ENCODE results near the gene PTPN21.

PTPN21 gene

DNA sequence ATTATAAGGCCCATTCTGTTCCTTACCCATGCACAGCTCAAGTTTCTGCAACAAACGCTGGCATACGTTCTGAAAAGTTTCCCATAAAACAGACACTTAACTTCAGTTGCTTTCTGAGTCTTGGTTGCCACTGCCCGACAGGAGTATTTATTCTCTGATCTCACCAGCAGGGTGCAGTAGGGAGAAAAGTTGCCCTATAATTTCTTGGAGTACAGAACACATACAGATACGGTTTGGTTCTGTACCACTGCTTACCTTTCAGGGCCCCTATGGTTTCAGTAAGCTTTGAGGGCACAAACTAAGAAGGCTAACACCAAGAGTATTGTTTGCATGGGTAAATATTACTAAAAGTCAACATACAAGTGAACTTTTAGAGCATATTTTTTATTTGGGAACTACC, 91.5 kb downstream of the PTPN21 start:
- DNase-seq, result peak in 1 of 5 experiments; percentile 12

DNA sequence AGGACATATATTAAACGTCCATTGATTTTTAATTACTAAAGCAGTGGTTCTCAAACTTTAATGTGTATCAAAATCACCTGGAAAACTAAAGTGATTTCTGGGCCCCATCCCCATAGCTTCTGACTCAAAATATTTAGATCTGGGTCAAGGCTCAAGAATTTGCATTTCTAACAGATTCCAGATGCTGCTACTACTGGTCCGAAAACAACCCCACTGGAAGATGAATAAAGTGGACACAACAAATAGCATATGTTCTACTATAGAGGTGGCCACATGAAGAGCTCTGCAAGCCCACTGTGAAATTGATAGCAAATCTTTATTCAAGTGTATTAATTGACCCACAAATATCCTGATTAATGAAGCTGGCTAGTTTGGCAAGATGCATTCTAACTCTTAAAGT, 99.9 kb downstream of the PTPN21 start:
- DNase-seq, result no peak

DNA sequence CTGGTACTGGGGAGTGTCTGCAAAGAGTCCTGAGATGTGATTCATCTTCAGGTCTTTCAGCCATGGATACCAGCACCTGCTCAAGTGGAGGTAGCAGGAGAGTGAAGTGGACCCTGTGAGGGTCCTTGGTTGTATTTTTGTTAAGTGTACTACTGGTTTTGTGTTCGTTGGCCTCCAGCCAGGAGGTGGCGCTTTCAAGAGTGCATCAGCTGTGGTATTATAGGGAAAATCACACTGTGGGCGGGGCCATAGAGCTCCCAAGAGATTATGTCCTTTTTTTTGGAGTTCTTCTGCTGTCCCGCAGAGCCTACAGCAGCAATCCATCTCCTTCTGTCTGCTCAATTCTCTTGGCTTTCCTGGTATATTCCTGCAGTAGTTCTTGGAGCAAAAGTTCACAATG, 102.6 kb downstream of the PTPN21 start:
- DNase-seq, result no peak

DNA sequence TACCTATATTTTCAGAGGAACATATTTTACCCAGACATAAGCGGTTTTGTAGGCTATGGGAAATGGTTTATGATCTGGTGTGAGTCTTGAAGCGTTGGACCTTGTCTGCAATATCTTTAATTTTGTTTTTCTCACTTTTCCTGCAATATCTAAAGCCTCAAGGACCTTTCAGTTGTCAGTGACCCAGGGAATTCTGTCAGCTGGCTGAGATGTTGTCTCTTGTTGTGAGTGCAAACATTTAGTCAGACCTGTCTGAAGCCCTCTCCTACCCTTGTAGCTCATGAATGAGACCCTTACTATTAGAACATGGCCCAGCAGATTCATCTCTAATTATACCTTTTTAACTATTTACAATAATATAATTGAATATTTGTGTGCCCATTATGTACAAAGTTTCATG, 115.7 kb downstream of the PTPN21 start:
- no peak for DNase-seq

DNA sequence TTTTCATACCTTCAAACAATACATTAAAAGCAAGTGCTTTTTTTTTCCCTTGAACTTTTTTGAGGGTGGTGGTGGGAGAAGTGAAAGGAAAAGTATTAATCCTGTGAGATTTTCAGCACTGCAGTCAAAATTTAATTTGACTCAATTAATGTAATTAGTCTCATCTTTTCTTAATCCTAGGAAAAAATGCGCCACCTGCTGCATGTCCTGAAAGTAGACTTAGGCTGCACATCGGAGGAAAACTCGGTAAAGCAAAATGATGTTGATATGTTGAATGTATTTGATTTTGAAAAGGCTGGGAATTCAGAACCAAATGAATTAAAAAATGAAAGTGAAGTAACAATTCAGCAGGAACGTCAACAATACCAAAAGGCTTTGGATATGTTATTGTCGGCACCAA, 117.1 kb downstream of the PTPN21 start:
- DNase-seq, result no peak

DNA sequence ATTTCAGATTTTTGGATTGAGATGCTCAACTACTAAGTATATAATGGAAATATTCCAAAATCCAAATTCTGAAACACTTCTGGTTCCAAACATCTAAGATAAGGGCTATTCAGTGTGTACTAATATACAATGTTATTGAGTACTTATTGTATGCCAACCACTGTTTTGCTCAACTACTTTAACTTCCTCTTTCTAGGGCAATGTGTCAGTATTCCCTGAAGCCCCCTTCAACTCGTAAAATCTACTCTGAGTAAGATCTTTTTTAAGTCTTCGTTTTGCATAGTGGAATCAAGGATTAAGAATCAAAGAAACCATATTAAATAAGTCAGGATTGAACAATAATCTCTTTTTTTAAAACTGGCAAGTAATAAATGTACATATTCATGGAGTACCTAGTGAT, 123.8 kb downstream of the PTPN21 start:
- no peak for DNase-seq

DNA sequence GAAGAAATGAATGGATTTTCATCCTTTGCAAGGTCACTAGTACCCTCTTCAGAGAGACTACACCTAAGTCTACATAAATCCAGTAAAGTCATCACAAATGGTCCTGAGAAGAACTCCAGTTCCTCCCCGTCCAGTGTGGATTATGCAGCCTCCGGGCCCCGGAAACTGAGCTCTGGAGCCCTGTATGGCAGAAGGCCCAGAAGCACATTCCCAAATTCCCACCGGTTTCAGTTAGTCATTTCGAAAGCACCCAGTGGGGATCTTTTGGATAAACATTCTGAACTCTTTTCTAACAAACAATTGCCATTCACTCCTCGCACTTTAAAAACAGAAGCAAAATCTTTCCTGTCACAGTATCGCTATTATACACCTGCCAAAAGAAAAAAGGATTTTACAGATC, 128.5 kb downstream of the PTPN21 start:
- DNase-seq, result no peak

DNA sequence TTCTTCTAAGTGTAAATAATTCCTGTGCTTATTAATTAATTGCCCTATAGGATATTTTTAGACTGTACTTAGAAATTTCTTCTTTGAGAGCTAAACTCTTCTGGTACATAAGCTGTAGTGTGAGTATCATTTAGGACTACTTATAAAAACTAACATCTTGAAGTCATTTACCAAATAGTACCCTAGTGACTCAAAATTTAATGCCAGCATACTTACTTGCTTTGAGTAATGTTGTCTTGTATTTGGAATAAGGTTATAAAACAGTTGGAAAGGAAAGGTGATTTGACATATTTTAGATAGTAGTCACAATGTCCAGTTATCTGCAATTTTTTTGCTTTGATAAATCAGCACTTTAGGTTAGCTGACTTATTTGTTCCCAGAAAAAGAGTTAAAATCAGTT, 130.2 kb downstream of the PTPN21 start:
- DNase-seq, result no peak

DNA sequence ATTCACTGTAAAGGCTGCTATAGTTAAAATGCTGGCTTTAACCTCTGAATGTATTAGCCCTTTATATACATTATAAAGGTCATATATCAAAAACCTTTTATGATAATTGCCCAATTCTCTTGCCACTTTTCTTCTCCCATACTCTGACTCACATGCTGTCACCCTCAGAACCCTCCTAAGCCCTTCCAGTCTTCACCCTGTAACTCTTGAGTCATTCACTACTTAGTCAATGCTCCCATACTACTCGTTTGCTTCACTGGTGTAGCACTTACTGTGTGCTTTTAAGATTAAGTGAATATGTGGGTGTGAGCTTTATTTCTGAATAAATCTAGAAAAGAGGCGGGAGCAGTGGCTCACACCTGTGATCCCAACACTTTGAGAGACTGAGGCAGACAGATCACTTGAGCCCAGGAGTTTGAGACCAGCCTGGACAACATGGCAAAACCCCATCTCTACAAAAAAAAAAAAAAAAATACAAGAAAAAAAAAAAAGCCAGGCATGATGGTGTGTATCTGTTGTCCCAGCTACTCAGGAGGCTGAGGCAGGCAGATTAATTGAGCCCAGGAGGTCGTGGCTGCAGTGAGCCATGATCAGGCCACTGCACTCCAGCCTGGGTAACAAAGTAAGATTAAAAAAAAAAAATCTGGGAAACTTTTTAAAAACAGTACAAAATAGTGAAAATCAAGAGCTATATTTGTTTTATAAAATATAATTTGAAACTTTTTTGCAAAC, 131.7 kb downstream of the PTPN21 start:
- no peak for DNase-seq

DNA sequence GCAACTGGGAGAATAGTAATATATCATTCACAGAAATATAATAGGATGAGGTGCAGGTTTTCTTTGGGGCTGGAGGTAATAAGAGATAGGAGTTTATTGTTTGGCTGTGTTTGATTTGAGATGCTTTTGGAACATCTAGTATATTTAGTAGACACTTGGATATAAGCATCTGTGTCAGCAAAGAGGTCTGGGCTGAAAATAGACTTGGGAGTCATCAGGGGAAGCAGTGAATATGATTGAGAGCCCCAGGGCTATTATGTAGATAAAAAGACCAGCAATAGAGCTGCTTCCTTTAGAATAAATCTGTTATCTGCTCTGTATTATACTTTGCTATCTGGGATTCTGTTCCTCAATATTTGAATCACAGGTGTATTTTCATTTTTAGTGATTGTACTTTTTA, 132.8 kb downstream of the PTPN21 start:
- DNase-seq, result no peak

DNA sequence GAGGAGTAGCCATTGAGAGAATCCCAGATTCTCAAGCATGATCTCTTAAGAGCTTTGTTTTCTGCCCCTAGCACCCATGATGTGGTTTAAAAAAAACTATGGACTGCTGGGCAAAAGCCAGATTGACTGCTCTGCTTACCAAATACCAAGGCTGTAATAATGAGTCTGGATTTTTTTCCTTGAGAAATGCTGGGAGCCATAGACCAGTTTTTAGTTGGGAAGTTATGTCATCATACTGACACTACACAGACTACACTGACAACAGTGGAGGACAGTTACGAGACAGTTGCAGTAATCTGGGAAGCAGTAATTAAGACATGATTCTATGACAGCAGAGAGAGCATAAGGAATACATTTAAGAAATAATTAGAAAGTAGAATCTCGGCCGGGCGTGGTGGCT, 133.5 kb downstream of the PTPN21 start:
- DNase-seq, result no peak

DNA sequence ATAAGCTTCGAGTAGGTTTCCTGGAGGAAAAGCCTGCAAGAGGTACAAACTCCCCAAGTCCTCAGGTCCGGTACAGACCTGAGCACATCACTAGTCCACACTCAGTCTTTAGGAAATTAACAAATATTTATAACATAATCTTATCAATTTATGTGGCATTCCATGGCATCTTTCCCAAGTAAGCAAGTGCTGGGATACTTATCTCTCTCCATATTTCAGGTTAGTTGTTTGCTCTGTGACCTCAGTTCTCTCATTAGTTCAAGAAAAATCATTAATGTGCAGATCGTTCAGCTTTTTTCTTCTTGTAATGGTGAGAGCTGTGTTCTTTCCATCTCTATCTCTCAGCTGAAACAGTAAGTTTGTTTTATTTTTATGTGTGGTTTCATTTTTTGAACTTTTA, 134.6 kb downstream of the PTPN21 start:
- DNase-seq, result no peak

DNA sequence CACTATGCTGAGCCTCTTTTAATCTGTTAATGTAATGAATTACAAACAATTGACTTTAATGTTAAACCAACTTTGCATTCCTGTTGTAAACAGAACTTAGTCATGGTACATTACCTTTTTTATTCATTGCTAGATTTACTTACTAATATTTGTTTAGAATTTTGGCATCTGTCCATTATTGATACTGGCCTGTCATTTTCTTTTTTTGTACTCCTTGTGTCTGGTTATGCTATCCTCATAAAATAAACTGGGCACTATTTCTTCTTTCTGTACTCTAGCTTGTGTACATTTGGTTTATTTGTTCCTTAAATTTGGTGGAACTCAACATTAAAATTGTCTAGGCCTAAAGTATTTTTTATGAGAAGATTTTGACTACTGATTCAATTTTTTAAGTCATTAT, 137.2 kb downstream of the PTPN21 start:
- no peak for DNase-seq
